ENCODE measurements around the gene KCNQ1OT1. TPM values are rescaled to one million over a fixed set of nuclear protein-coding genes. Genes with fewer than 3 reads are reported as not detected.

KCNQ1OT1 gene
- total RNA-seq, 1 experiment from 2014 or later, result 2.4 TPM

- TF ChIP-seq MYBL2 (CRISPR knock-in tag; IDR thresholded peaks at IDR 0.05), result no peak
- TF ChIP-seq FOXJ3 (CRISPR knock-in tag; IDR thresholded peaks at IDR 0.05; ENCODE audit: borderline replicate concordance), result no peak
- no peak for TF ChIP-seq ZNF232 (CRISPR knock-in tag; IDR thresholded peaks at IDR 0.05)
Observed at GRCh38 chr11:2713661-2714462, 14.1 kb upstream of the KCNQ1OT1 start (continued).

GRCh38 chr11:2713094-2713493 lies 13.3 kb upstream of the KCNQ1OT1 start:
- Mint-ChIP-seq H3K4me3 (no peak overlapping the region), H3K27me3 (ENCODE audit: low read depth) (peaks cover 95% of the 10 kb centered on the region), H3K36me3 (peaks cover 20% of the 10 kb centered on the region), H3K4me1 (peaks cover 4% of the 10 kb centered on the region), H3K9me3 (peaks cover 20% of the 10 kb centered on the region), H3K27ac (no peak overlapping the region)
- ChIA-PET POLR2A (no interaction called here), CTCF (interaction anchor here (1.0 kb wide), 1 partner anchor 10 kb away, joined by 3 read pairs; no protein-coding TSS in a partner anchor)
- no peak for TF ChIP-seq ZBTB21 (CRISPR knock-in tag; IDR thresholded peaks at IDR 0.05; ENCODE audit: borderline replicate concordance)
- no peak for TF ChIP-seq ATF2 (CRISPR knock-in tag; IDR thresholded peaks at IDR 0.05; ENCODE audit: borderline replicate concordance, low read depth)
- TF ChIP-seq STAT6 (CRISPR knock-in tag; conservative IDR thresholded peaks at IDR 0.05; ENCODE audit: low read depth), result no peak
- no peak for TF ChIP-seq MXD4 (CRISPR knock-in tag; IDR thresholded peaks at IDR 0.05; ENCODE audit: borderline replicate concordance)
- no peak for TF ChIP-seq MLX (CRISPR knock-in tag; IDR thresholded peaks at IDR 0.05)
- TF ChIP-seq E2F1 (CRISPR knock-in tag; IDR thresholded peaks at IDR 0.05), result no peak
- no peak for ATAC-seq
- no peak for DNase-seq (ENCODE audit: low spot score)

- ChIA-PET CTCF (no interaction called here), POLR2A (no interaction called here)
- ATAC-seq, result no peak
- Mint-ChIP-seq H3K27ac (no peak overlapping the region), H3K27me3 (ENCODE audit: low read depth) (peaks cover 95% of the 10 kb centered on the region), H3K9me3 (peaks cover 24% of the 10 kb centered on the region), H3K4me1 (no peaks in the 10 kb centered on the region), H3K36me3 (peaks cover 20% of the 10 kb centered on the region), H3K4me3 (no peak overlapping the region)
- DNase-seq (ENCODE audit: low spot score), result no peak
- no peak for TF ChIP-seq ATF1 (CRISPR knock-in tag; IDR thresholded peaks at IDR 0.05)
- no peak for TF ChIP-seq FOXK1 (CRISPR knock-in tag; IDR thresholded peaks at IDR 0.05)
- no peak for TF ChIP-seq SMAD3 (CRISPR knock-in tag; IDR thresholded peaks at IDR 0.05; ENCODE audit: borderline replicate concordance)
- TF ChIP-seq TP53 (CRISPR knock-in tag; IDR thresholded peaks at IDR 0.05), result no peak
- no peak for TF ChIP-seq FOXP4 (CRISPR knock-in tag; IDR thresholded peaks at IDR 0.05)
- TF ChIP-seq E2F5 (CRISPR knock-in tag; IDR thresholded peaks at IDR 0.05), result no peak
- TF ChIP-seq ZNF121 (CRISPR knock-in tag; IDR thresholded peaks at IDR 0.05), result no peak
- no peak for TF ChIP-seq ZMAT4 (CRISPR knock-in tag; IDR thresholded peaks at IDR 0.05)
- no peak for TF ChIP-seq MXD4 (CRISPR knock-in tag; IDR thresholded peaks at IDR 0.05; ENCODE audit: borderline replicate concordance)
- TF ChIP-seq GTF2I (CRISPR knock-in tag; conservative IDR thresholded peaks at IDR 0.05), result no peak
Observed at GRCh38 chr11:2711161-2711560, 11.4 kb upstream of the KCNQ1OT1 start.
